AG04450 (cell line): Measurements from ENCODE around the gene PPP1R2B. TPM values are rescaled to one million over a fixed set of nuclear protein-coding genes. Genes with fewer than 3 reads are reported as not detected.

Experiments
- CTCF ChIA-PET: fragments of 300-600, 350-600 bp; formaldehyde crosslinking; extraction: SDS; loops from one replicate; lab custom pipeline; 2022; ENCODE audit warnings: antibody characterized with exemption, inconsistent platforms; lab: Charles Lee
- POLR2A ChIA-PET: fragments of 350-600 bp; formaldehyde crosslinking; extraction: SDS; loops from one replicate; lab custom pipeline; 2021; ENCODE audit warnings: antibody characterized with exemption, inconsistent platforms; lab: Yijun Ruan, JAX
- DNase-seq: peaks from one replicate; pipeline ENCODE4 v3.0.0-alpha.2; 2011; ENCODE audit warnings: low read depth, low spot score
- H3K27ac ChIP-seq: one replicate; pipeline ENCODE4 v1.5.1; 2012; ENCODE audit warnings: low read depth, low read length, control low read depth
- H3K27me3 ChIP-seq: one replicate; pipeline ENCODE4 v1.6.0; 2012; ENCODE audit warnings: low read length; ENCODE audit not compliant: control insufficient read depth, insufficient read depth
- H3K4me3 ChIP-seq: 2 replicates; pipeline ENCODE4 v1.5.1; 2011; ENCODE audit warnings: mild to moderate bottlenecking, low read depth, low read length, control low read depth
- H3K9me3 ChIP-seq: 2 replicates; pipeline ENCODE4 v1.5.1; 2012; ENCODE audit warnings: low read length; ENCODE audit not compliant: control insufficient read depth, insufficient read depth
- CTCF ChIP-seq: IDR thresholded peaks from 2 replicates; pipeline ENCODE4 v1.5.1; 2011; ENCODE audit warnings: low read depth, low read length, control low read depth, inconsistent platforms
- polyA plus RNA-seq: library from polyadenylated mRNA; depleted of rRNA; stranded (reverse); fragments of >200 nt; gene quantifications from 2 replicates; pipeline ENCODE4 v1.2.3, GENCODE V29; 2011

The PPP1R2B gene
- polyA plus RNA-seq, 1 experiment, result not detected

- Histone ChIP-seq H3K27ac (no peak overlapping the region), H3K4me3 (no peak overlapping the region), H3K27me3 (no peaks in the 10 kb centered on the region), H3K9me3 (no peaks in the 10 kb centered on the region)
- TF ChIP-seq CTCF, result no peak
- CTCF ChIA-PET, result interaction anchor here (1.6 to 2.7 kb wide), 2 partner anchors 1208 to 1686 kb away, joined by 3 to 10 read pairs; no protein-coding TSS in a partner anchor
- DNase-seq, result no peak
- POLR2A ChIA-PET, result no interaction called here
Observed at GRCh38 chr5:156825688-156826087, 24.4 kb upstream of the PPP1R2B start.

- no peak for TF ChIP-seq CTCF
- DNase-seq, result no peak
- Histone ChIP-seq H3K27ac (no peak overlapping the region), H3K9me3 (no peaks in the 10 kb centered on the region), H3K4me3 (no peak overlapping the region), H3K27me3 (no peaks in the 10 kb centered on the region)
- ChIA-PET POLR2A (no interaction called here), CTCF (interaction anchor here (1.6 to 2.7 kb wide), 2 partner anchors 1209 to 1687 kb away, joined by 3 to 10 read pairs; no protein-coding TSS in a partner anchor)
Observed at GRCh38 chr5:156826150-156826549, 23.9 kb upstream of the PPP1R2B start.

GRCh38 chr5:156834916-156835315, 15.2 kb upstream of the PPP1R2B start:
- Histone ChIP-seq H3K9me3 (peaks cover 3% of the 10 kb centered on the region), H3K4me3 (no peak overlapping the region), H3K27ac (no peak overlapping the region), H3K27me3 (no peaks in the 10 kb centered on the region)
- ChIA-PET POLR2A (no interaction called here), CTCF (no interaction called here)
- DNase-seq, result no peak
- TF ChIP-seq CTCF, result no peak

DNA sequence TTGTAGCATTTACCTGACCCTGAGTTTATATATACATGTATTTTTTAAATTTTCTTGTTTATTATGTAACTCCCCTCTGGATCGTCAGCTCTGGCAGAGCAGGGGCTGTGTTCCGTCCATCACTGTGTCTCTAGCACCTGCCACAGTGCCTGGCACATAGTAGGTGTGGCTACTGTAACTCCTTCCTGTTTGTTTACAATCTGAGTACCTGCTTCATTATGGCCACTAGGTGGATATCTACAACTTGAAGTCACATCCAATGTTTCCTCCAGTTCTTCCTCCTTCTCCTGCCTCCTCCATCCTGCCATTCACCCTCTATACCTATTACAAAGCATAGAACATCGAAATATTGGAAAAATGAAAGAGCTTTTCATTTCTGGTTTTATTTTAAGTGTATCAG, 14.2 kb upstream of the PPP1R2B start:
- Histone ChIP-seq H3K27ac (no peak overlapping the region), H3K4me3 (no peak overlapping the region), H3K27me3 (no peaks in the 10 kb centered on the region), H3K9me3 (peaks cover 3% of the 10 kb centered on the region)
- no peak for TF ChIP-seq CTCF
- POLR2A ChIA-PET, result no interaction called here
- no peak for DNase-seq
- CTCF ChIA-PET, result interaction anchor here (1.3 kb wide), 1 partner anchor 297 kb away, joined by 3 read pairs; no protein-coding TSS in a partner anchor

DNA sequence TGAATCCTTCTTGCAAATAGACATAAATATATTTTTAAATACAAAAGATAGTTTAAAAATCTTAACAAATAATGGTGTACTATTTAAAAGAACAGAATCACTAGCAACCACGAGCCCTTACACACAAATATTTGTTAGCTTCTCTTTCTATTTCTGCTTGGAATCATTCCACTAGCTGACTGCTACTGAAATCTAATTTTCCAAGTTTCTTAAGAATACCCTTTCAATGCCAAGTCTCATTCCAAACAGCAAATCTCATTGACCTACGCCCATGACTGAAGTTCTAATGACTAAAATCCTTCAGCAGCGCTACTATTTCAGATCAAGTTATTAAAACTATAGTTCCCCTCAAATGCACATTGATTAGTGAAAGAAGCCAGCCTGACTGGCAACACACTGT, 13.2 kb upstream of the PPP1R2B start:
- CTCF ChIA-PET, result interaction anchor here (0.6 to 1.3 kb wide), 3 partner anchors 101 to 349 kb away, joined by 3 read pairs; no protein-coding TSS in a partner anchor
- Histone ChIP-seq H3K4me3 (no peak overlapping the region), H3K27me3 (no peaks in the 10 kb centered on the region), H3K27ac (no peak overlapping the region), H3K9me3 (peaks cover 3% of the 10 kb centered on the region)
- POLR2A ChIA-PET, result no interaction called here
- no peak for TF ChIP-seq CTCF
- no peak for DNase-seq
